B cell (primary cell): ENCODE results near the gene ITPKB. TPM values are rescaled to one million over a fixed set of nuclear protein-coding genes. Genes with fewer than 3 reads are reported as not detected.

ENCODE experiments used
- ATAC-seq: fragments of 200-7000 bp; cut with Tn5 transposase; one replicate; pipeline ENCODE4 v1.10.0; 2021; ENCODE audit warnings: low read depth, mild to moderate bottlenecking, moderate number of reproducible peaks, moderate library complexity
- CTCF ChIA-PET: fragments of 350-600 bp; sonication (Branson Sonifier 250); formaldehyde crosslinking; loops from one replicate; lab custom pipeline; 2021; ENCODE audit warnings: antibody characterized with exemption, inconsistent platforms; lab: Charles Lee
- POLR2A ChIA-PET: fragments of 350-600 bp; sonication (Branson Sonifier 250); formaldehyde crosslinking; loops from one replicate; lab custom pipeline; 2021; ENCODE audit warnings: antibody characterized with exemption; lab: Charles Lee
- DNase-seq: peaks from one replicate; pipeline ENCODE4 v3.0.0; 2013
- H2AFZ ChIP-seq: 2 replicates; pipeline ENCODE4 v1.6.1; 2012; ENCODE audit warnings: mild to moderate bottlenecking, low read depth, low read length; ENCODE audit not compliant: insufficient read depth, poor library complexity, severe bottlenecking
- H3K27ac ChIP-seq, 2 donors: 1 replicate in 1 of 2; 2 replicates in 1 of 2; pipeline ENCODE4 v1.5.1; 2012 to 2013; ENCODE audit warnings: low read length in 2 of 2, mild to moderate bottlenecking in 2 of 2, moderate library complexity in 1 of 2
- H3K27me3 ChIP-seq, 4 experiments: fragments of 200-600 bp in 1 of 4; sonication (generic) in 1 of 4; replicated peaks in 1 of 4; 1 replicate in 2 of 4; 2 replicates in 2 of 4; pipeline versions ENCODE4 v1.6.1 to v1.7.0; 2013 to 2016; ENCODE audit warnings: low read length in 3 of 4, mild to moderate bottlenecking in 2 of 4, mixed read lengths in 1 of 4, moderate library complexity in 1 of 4; ENCODE audit not compliant: insufficient read depth in 4 of 4, control insufficient read depth in 3 of 4; ENCODE audit errors: control extremely low read depth in 1 of 4
- H3K36me3 ChIP-seq, 2 experiments: replicated peaks in 1 of 2; 1 replicate in 1 of 2; 2 replicates in 1 of 2; pipeline versions ENCODE4 v1.6.1 to v1.7.1; 2013; ENCODE audit warnings: low read length in 1 of 2; ENCODE audit not compliant: insufficient read depth in 2 of 2, control insufficient read depth in 1 of 2; ENCODE audit errors: control extremely low read depth in 1 of 2, extremely low read depth in 1 of 2
- H3K4me1 ChIP-seq, 2 donors: fragments of 200-600 bp in 1 of 2; sonication (generic) in 1 of 2; 1 replicate in 1 of 2; 2 replicates in 1 of 2; pipeline versions ENCODE4 v1.5.1 to v1.6.1; 2013 to 2017; ENCODE audit warnings: low read length in 2 of 2; ENCODE audit not compliant: control insufficient read depth in 2 of 2, insufficient read depth in 2 of 2
- H3K4me2 ChIP-seq: replicated peaks from 2 replicates; pipeline ENCODE3; 2012; ENCODE audit warnings: mild to moderate bottlenecking, low read depth, low read length; ENCODE audit not compliant: poor library complexity, severe bottlenecking
- H3K4me3 ChIP-seq, 5 experiments: fragments of 200-600 bp in 1 of 5; sonication (generic) in 1 of 5; 1 replicate in 3 of 5; 2 replicates in 2 of 5; pipeline versions ENCODE4 v1.5.1 to v1.7.0; 2011 to 2016; ENCODE audit warnings: low read length in 4 of 5, mild to moderate bottlenecking in 4 of 5, low read depth in 2 of 5, control low read depth in 1 of 5, moderate library complexity in 1 of 5; ENCODE audit not compliant: insufficient read depth in 1 of 5; ENCODE audit errors: control extremely low read depth in 1 of 5, extremely low read depth in 1 of 5
- H3K79me2 ChIP-seq: fragments of 200-600 bp; sonication (generic); one replicate; pipeline ENCODE4 v1.6.0; 2016; ENCODE audit warnings: low read length; ENCODE audit not compliant: control insufficient read depth, insufficient read depth
- H3K9ac ChIP-seq: fragments of 200-600 bp; sonication (generic); 2 replicates; pipeline ENCODE4 v1.6.1; 2017; ENCODE audit warnings: mild to moderate bottlenecking, low read length, moderate library complexity
- H3K9me3 ChIP-seq, 3 donors: one replicate each; pipeline versions ENCODE4 v1.6.1 to v1.7.1; 2013; ENCODE audit warnings: low read length in 2 of 3; ENCODE audit not compliant: control insufficient read depth in 2 of 3, insufficient read depth in 1 of 3; ENCODE audit errors: control extremely low read depth in 1 of 3
- H4K20me1 ChIP-seq: 2 replicates; pipeline ENCODE4 v1.6.0; 2012; ENCODE audit warnings: mild to moderate bottlenecking, low read length; ENCODE audit not compliant: insufficient read depth, control insufficient read depth, poor library complexity, severe bottlenecking
- H3K27ac Mint-ChIP-seq: one replicate; pipeline ENCODE4 v1.8.0; 2021; ENCODE audit warnings: mixed read lengths
- H3K27me3 Mint-ChIP-seq: one replicate; pipeline ENCODE4 v1.8.0; 2021; ENCODE audit warnings: mixed read lengths
- H3K4me1 Mint-ChIP-seq: one replicate; pipeline ENCODE4 v1.8.0; 2021; ENCODE audit warnings: mixed read lengths
- H3K4me3 Mint-ChIP-seq: one replicate; pipeline ENCODE4 v1.8.0; 2021; ENCODE audit warnings: mixed read lengths
- H3K9me3 Mint-ChIP-seq: one replicate; pipeline ENCODE4 v1.8.0; 2022; ENCODE audit warnings: mixed read lengths; ENCODE audit not compliant: insufficient read depth
- EZH2 ChIP-seq: IDR thresholded peaks from 2 replicates; pipeline ENCODE4 v1.6.1; 2012; ENCODE audit warnings: borderline replicate concordance, low read depth, mild to moderate bottlenecking, moderate library complexity, low read length; ENCODE audit not compliant: insufficient read depth, poor library complexity, severe bottlenecking
- WGBS: methylation state at CpG from one replicate; pipeline ENCODE4 v1.1.5; 2013; ENCODE audit warnings: missing lambda C conversion rate; ENCODE audit not compliant: insufficient coverage; 5-methylcytosine and 5-hydroxymethylcytosine counted together
- intact Hi-C: fragments of 100-400 bp; cut with micrococcal nuclease; formaldehyde crosslinking; loops from one replicate; pipeline ENCODE4 v1.10.0; 2022
- polyA plus RNA-seq: library from polyadenylated mRNA; depleted of rRNA; stranded (reverse); fragments of >200 nt; gene quantifications from 2 replicates; pipeline ENCODE4 v1.2.3, GENCODE V29; 2012
- total RNA-seq, 2 donors: library from RNA; stranded (reverse); fragments of 120-200 nt in 1 of 2; gene quantifications; 1 replicate in 1 of 2; 2 replicates in 1 of 2; pipeline versions ENCODE4 v1.2.3 to v1.2.4, GENCODE V29; 2013 to 2022
- TF ChIP-seq, protein P1 (sequence below): fragments of 200-600 bp; IDR thresholded peaks from one replicate; pipeline ENCODE4 v1.8.0; 2022; ENCODE audit warnings: antibody characterized with exemption, mild to moderate bottlenecking

The ITPKB gene
- total and polyA plus RNA-seq, 2 donors (not counting 1 experiment from before 2014, with no cell fraction given) = 21.8 to 93.5 TPM

DNA sequence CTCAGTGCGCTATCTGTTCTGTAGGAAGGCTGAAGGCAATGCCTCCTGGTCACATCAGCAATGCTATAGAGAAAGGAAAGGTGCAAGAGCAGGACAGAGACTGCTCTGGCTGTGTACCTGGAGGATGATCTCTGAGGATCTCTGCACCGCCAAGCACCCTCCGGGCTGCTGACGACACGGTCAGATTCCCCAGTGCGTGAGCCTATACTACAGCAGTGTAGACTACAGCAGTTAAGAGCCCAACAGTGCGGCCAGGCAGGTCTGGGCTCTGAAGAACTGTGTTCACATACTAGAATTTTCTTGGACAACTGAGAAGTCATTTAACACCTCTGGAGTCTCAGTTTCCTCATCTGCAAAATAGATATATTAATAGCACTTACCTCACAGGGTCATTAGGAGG is 39.9 kb downstream of the ITPKB start:
- no peaks in the 10 kb centered on the region for H3K27me3 Mint-ChIP-seq
- intact Hi-C loops = loop anchor here (5.0 kb wide), 1 partner anchor 292 kb away; the partner anchor contains the start of gene PARP1
- DNase-seq (peak; percentile 63), ATAC-seq (no peak)
- H3K27me3 ChIP-seq = no peaks in the 10 kb centered on the region
- peaks cover 0 to 5% of the 10 kb centered on the region in 2 experiments for H3K36me3 ChIP-seq
- peak overlapping the region; percentile 51 for H3K4me2 ChIP-seq
- H3K4me3 Mint-ChIP-seq = peak overlapping the region; percentile 60
- H3K79me2 ChIP-seq = peaks cover 92% of the 10 kb centered on the region
- POLR2A ChIA-PET = no interaction called here
- no peak for TF ChIP-seq EZH2
- TF ChIP-seq, protein P1, sequence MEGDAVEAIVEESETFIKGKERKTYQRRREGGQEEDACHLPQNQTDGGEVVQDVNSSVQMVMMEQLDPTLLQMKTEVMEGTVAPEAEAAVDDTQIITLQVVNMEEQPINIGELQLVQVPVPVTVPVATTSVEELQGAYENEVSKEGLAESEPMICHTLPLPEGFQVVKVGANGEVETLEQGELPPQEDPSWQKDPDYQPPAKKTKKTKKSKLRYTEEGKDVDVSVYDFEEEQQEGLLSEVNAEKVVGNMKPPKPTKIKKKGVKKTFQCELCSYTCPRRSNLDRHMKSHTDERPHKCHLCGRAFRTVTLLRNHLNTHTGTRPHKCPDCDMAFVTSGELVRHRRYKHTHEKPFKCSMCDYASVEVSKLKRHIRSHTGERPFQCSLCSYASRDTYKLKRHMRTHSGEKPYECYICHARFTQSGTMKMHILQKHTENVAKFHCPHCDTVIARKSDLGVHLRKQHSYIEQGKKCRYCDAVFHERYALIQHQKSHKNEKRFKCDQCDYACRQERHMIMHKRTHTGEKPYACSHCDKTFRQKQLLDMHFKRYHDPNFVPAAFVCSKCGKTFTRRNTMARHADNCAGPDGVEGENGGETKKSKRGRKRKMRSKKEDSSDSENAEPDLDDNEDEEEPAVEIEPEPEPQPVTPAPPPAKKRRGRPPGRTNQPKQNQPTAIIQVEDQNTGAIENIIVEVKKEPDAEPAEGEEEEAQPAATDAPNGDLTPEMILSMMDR = no peak
- WGBS = 32% methylated on average over 7 of the region's 7 CpGs
- CTCF ChIA-PET = interaction anchor here (1.7 to 5.7 kb wide), 3 partner anchors 11 to 65 kb away, joined by 4 to 32 read pairs (median 22); no protein-coding TSS in a partner anchor
- no peaks in the 10 kb centered on the region for H3K9me3 ChIP-seq
- no peak overlapping the region for H3K4me3 ChIP-seq
- H3K9ac ChIP-seq = no peak overlapping the region
- peaks cover 85% of the 10 kb centered on the region for H3K4me1 Mint-ChIP-seq
- H3K27ac ChIP-seq = peak overlapping the region; percentile 33 to 94
- H3K27ac Mint-ChIP-seq = peak overlapping the region; percentile 95
- H2AFZ ChIP-seq = no peak overlapping the region
- H3K4me1 ChIP-seq = peaks cover 81 to 88% of the 10 kb centered on the region in 2 donors
- no peaks in the 10 kb centered on the region for H3K9me3 Mint-ChIP-seq
- H4K20me1 ChIP-seq = no peaks in the 10 kb centered on the region

GRCh38 chr1:226698659-226699058 is 40.4 kb downstream of the ITPKB start:
- Histone ChIP-seq H4K20me1 (no peaks in the 10 kb centered on the region), H3K27me3 (no peaks in the 10 kb centered on the region), H3K36me3 (peaks cover 0 to 5% of the 10 kb centered on the region in 2 experiments), H2AFZ (no peak overlapping the region), H3K9me3 (no peaks in the 10 kb centered on the region), H3K79me2 (peaks cover 92% of the 10 kb centered on the region), H3K4me3 (no peak overlapping the region), H3K4me2 (peak overlapping the region; percentile 51), H3K9ac (no peak overlapping the region), H3K27ac (peak overlapping the region; percentile 93 to 94), H3K4me1 (peaks cover 81 to 90% of the 10 kb centered on the region in 2 donors)
- Mint-ChIP-seq H3K9me3 (no peaks in the 10 kb centered on the region), H3K27me3 (no peaks in the 10 kb centered on the region), H3K4me3 (peak overlapping the region; percentile 60), H3K4me1 (peaks cover 86% of the 10 kb centered on the region), H3K27ac (peak overlapping the region; percentile 95)
- CTCF ChIA-PET = interaction anchor here (0.6 to 5.7 kb wide), 8 partner anchors 10 to 64 kb away, joined by 3 to 32 read pairs (median 4); no protein-coding TSS in a partner anchor
- TF ChIP-seq, protein P1 = no peak
- no peak for TF ChIP-seq EZH2
- no peak for ATAC-seq
- intact Hi-C loops = loop anchor here (5.0 kb wide), 1 partner anchor 291 kb away; the partner anchor contains the start of gene PARP1
- DNase-seq = no peak
- POLR2A ChIA-PET = no interaction called here
